Endometrial microvascular endothelial cells (primary cell): ENCODE results near the gene DAO. TPM values are rescaled to one million over a fixed set of nuclear protein-coding genes. Genes with fewer than 3 reads are reported as not detected.
"Not testable (repeated sequence)": the region's sequence is repeated elsewhere in the genome, so short reads cannot be mapped to it uniquely, and the experiment has no call there.

Experiments used
- in situ Hi-C: cut with HindIII; loops from 2 replicates; pipeline ENCODE4 v1.10.0; 2017; ENCODE audit warnings: low sequenced_read_pairs, low pct_unique_long_range_greater_than_20kb; ENCODE audit errors: inconsistent ontology term
- total RNA-seq: library from RNA; depleted of rRNA; stranded (reverse); fragments of >200 nt; gene quantifications from one replicate; pipeline ENCODE4 v1.2.3, GENCODE V29; 2015; ENCODE audit errors: inconsistent ontology term

The DAO gene
- total RNA-seq, 1 donor from 2014 or later, result not detected

DNA sequence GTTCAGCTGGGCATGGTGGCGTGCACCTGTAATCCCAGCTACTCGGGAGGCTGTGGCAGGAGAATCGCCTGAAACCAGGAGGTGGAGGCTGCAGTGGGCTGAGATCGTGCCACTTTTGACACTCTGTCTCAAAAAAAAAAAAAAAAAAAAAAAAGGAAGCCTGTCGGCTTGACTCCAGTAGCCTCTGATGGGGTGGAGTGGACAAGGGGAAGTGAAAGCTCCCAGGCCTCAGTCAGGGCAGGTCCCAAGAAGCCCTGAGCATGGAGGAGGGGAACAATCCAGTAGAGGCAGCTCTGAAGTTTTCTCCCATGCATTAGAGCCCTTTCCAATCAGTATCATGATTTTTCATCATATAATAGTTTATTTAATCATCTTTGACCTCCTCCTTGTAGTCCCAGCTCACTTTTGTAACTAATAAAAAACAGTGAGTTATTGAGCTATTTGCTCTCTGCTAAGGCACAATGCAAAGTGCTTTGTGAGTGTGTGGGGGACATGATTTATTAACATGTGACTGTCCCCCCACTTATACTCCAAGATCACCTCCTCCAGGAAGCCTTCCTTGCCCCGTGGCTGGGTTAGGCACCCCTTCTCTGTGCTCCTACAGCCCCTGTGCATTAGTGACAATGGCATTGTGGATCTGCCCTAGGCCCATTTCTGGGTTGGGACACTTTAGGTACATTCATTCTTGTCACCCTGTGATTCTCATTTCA, 17.9 kb upstream of the DAO start:
- in situ Hi-C loops, result no loop called here

GRCh38 chr12:108862588-108862959, 17.3 kb upstream of the DAO start:
- in situ Hi-C loops, result no loop called here

DNA sequence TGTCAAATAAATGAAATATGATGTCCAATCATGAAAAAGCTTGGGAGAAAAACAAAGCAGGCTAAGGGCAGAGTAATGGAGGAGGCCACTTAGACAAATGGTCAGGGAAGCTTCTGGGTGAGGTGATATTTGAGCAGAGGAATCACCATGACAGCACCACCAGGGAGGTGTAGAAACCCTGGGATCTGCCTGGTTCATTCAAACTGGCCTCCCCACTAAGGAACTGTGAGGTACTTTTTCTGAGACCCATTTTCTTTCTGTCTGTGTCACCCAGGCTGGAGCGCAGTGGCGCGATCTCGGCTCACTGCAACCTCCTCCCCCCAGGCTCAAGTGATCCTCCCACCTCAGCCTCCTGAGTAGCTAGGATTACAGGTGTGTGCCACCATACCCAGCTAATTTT, 14.7 kb upstream of the DAO start:
- in situ Hi-C loops, result no loop called here

- in situ Hi-C loops, result not testable (repeated sequence)
Observed at GRCh38 chr12:108866083-108866482, 13.8 kb upstream of the DAO start.

- in situ Hi-C loops, result no loop called here
Observed at GRCh38 chr12:108868781-108869180, 11.1 kb upstream of the DAO start.

- in situ Hi-C loops, result no loop called here
Observed at GRCh38 chr12:108875280-108875679, 4.6 kb upstream of the DAO start.

- in situ Hi-C loops, result no loop called here
Observed at GRCh38 chr12:108875682-108876361, 4.1 kb upstream of the DAO start.

- in situ Hi-C loops, result no loop called here
Observed at GRCh38 chr12:108876550-108876949, 3.3 kb upstream of the DAO start.

DNA sequence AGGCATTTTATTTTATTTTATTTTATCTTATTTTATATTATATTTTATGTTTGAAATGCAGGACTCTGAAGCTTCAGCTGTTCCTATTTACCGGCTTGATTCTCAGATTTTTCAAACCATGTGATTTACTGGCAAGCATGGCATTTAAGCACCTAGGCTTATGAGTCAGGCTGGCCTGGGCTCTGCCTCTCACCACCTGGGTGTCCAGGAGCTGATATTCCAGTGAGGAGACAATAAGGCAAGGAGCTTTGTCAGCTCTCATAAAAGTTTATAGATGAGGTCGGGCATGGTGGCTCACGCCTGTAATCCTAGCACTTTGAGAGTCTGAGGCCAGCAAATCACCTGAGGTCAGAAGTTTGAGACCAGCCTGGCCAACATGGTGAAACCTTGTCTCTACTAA, 2.1 kb downstream of the DAO start:
- in situ Hi-C loops, result no loop called here

DNA sequence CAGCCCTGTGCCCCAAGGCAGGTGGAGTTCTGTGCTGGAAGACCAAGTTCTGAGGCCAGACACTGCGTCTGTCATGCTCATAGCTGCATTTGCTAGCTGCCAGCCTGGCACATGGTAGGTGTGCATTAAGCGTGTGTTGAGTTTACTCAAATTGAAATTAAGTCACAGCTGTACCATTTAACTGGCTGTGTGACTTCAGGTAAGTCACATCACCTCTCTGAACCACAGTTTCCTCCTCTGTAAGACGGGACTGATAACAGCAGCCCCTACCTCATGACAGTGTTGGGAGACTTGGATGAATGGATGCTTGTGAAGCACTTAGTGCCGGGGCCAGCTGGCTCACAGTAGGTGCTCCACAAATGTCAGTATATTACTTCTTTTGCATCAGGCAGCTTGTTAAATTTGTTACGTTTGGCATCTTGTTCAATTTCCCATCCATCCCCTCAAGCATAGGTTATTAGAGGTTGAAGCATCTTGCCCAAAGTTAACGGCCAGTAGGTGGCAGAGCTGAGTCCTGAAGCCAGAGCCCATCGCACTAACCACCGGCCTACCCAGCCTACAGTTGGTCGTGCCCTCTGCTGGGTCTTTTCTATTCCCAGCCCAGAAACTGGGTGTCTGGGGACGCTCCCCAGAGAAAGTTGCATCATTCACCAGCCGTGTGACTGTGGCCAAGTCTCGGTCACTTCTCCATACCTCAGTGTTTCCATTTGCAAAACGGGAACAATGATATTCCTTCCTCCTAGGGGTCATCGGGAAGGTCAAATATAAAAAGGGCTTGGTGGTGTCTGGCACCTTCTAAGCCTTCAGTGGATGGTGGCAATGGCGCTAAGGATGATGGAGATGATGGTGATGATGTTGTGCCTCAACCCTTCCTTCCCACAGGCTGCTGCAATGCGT, 4.5 kb downstream of the DAO start:
- in situ Hi-C loops, result no loop called here

DNA sequence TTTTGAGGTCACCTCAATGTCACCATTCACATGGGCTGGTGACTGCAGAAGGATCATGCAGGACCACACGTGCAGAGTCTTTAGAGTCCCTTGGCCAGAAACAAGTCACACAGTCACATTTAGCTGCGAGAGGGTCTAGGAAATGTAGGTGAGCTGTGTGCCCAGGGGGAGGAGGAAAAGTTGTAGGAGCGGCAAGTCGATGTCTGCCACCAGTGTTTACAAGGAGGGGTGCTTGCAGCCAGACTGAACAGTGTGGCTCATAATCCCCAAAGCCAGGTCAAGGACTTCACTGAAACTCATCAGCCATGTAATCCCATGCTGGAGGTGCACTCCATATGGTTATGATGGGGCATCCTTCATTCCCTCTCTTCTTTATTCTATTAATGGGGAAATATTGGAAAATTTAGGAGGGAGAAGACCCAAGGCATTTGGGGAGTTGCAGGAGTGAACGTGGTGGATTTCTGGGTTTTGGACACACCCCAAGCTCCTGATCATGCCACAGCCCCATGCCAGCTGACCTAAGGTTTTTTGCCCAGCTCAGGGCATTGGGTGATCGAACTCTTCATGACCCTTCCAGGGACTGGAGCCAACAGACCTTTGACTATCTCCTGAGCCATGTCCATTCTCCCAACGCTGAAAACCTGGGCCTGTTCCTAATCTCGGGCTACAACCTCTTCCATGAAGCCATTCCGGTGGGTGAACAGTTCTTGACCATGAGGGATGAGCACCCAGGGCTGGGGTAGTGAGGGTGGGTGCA, 7.2 kb downstream of the DAO start:
- in situ Hi-C loops, result no loop called here

DNA sequence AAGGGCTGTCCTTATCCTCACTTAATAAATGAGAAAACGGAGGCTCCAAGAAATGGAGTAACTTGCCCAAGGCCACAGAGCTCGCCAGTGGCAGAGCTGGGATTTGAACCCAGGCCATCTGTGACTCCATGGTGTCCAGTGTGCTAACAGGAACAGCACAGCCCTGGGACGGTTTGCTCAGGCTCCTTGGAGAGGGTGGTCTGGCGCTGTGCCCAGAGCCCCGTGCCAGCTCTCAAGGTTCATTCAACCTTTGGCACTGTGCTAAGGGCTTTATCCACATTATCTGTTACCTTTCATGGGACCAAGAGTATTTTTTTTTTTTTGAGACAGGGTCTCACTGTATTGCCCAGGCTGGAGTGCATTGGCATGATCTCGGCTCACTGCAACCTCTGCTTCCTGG, 8.1 kb downstream of the DAO start:
- in situ Hi-C loops, result no loop called here

GRCh38 chr12:108890208-108890607, 10.3 kb downstream of the DAO start:
- in situ Hi-C loops, result no loop called here

- in situ Hi-C loops, result no loop called here
Observed at GRCh38 chr12:108895220-108895802, 15.4 kb downstream of the DAO start.

DNA sequence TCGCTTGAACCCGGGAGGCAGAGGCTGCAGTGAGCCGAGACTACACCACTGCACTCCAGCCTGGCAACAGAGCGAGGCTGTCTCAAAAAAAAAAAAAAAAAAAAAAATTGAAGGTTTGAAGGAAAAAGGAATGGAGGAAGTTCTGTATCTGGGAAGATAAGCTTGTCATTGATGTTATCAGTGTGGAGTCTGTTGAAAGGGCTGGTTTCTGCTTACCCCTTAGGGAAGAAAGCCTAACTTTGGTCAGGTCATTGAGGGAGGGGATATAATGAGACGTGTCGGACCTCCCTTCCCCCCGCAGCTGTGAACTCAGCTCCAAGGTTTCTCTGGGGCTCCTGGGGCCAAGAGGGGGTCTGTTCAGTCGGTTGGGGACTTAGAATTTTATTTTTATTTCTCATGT, 16.4 kb downstream of the DAO start:
- in situ Hi-C loops, result no loop called here

- in situ Hi-C loops, result no loop called here
Observed at GRCh38 chr12:108896817-108897216, 16.9 kb downstream of the DAO start.

DNA sequence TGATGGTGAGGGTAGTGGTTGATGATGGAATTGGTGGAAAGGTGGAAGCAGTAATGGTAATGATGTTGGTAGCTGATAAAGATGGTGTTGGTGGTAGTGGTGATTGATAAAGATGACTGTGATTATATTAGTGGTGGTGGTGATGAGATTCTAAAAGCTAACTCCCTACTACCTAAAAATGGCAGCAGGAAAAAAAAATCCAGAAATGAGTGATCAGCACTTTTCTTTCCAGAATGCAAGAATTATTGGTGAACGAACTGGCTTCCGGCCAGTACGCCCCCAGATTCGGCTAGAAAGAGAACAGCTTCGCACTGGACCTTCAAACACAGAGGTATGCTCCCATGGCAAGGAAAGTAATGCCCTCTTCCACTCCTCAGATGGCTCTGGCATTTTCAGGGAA, 19.3 kb downstream of the DAO start:
- in situ Hi-C loops, result no loop called here

DNA sequence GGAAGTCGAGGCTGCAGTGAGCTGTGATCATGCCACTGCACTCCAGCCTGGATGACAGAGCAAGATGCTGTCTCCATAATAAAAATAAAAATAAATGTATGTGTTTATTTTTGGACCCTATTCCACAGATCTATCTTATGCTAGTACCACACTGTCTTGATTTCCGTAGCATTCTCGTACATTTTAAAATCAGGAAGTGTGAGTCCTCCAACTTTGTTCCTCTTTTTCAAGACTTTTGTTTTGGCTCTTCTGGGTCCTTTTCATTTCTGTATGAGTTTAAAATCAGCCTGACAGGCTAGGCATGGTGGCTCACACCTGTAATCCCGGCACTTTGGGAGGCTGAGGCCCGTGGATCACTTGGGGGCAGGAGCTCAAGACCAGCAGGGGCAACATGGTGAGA, 25.8 kb downstream of the DAO start:
- in situ Hi-C loops, result no loop called here

GRCh38 chr12:108906971-108907370, 27.1 kb downstream of the DAO start:
- in situ Hi-C loops, result no loop called here
